Gastroesophageal sphincter (tissue), 3 donors: Measurements from ENCODE around the gene SAA1.

Source experiments
- EP300 ChIP-seq: sonication (generic); formaldehyde crosslinking; IDR thresholded peaks from one replicate; pipeline ENCODE4 v1.6.1; 2017; ENCODE audit warnings: antibody characterized with exemption, mild to moderate bottlenecking
- POLR2A ChIP-seq, 2 donors: fragments of 450-650 bp; IDR thresholded peaks; one replicate each; pipeline ENCODE4 v1.6.1; 2017; ENCODE audit warnings: antibody characterized with exemption in 2 of 2, mild to moderate bottlenecking in 2 of 2, moderate library complexity in 1 of 2
- TF ChIP-seq, protein P1 (sequence below), 4 experiments: fragments of 200-600 bp in 2 of 4; fragments of 450-650 bp in 2 of 4; sonication (generic) in 1 of 4; IDR thresholded peaks; one replicate each; pipeline ENCODE4 v1.5.1; 2017 to 2019; ENCODE audit warnings: antibody characterized with exemption in 4 of 4, mild to moderate bottlenecking in 2 of 4, moderate library complexity in 2 of 4

DNA sequence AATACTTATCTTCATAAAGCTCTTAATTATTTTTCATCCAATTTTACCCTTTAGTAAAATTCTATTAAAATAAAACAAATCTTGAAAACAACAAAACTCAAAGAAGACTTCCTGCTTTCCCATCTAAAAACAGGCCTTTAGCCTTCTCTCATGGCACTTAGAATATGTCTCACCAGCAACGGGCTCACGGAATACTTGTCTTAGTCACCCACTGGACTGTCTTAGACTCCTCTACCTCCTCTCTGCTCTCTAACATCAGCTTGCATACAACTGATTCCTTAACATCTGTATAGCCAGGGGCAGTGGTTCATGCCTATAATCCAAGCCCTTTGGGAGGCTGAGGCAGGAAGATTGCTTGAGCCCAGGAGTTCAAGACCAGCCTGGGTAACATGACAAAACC lies 42.2 kb downstream of the SAA1 start:
- TF ChIP-seq, protein P1, sequence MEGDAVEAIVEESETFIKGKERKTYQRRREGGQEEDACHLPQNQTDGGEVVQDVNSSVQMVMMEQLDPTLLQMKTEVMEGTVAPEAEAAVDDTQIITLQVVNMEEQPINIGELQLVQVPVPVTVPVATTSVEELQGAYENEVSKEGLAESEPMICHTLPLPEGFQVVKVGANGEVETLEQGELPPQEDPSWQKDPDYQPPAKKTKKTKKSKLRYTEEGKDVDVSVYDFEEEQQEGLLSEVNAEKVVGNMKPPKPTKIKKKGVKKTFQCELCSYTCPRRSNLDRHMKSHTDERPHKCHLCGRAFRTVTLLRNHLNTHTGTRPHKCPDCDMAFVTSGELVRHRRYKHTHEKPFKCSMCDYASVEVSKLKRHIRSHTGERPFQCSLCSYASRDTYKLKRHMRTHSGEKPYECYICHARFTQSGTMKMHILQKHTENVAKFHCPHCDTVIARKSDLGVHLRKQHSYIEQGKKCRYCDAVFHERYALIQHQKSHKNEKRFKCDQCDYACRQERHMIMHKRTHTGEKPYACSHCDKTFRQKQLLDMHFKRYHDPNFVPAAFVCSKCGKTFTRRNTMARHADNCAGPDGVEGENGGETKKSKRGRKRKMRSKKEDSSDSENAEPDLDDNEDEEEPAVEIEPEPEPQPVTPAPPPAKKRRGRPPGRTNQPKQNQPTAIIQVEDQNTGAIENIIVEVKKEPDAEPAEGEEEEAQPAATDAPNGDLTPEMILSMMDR (IDR thresholded peaks at IDR 0.05), result no peak
- TF ChIP-seq EP300, result no peak
- no peak for TF ChIP-seq POLR2A (IDR thresholded peaks at IDR 0.05)
